Prostate gland (tissue), 2 donors: ENCODE measurements around the gene TGFBR1. TPM values are rescaled to one million over a fixed set of nuclear protein-coding genes. Genes with fewer than 3 reads are reported as not detected.

Experiments used
- DNase-seq: peaks from one replicate; pipeline ENCODE4 v3.0.0-alpha.2; 2019; ENCODE audit warnings: low spot score
- H3K27ac ChIP-seq, 2 donors: fragments of 200-600 bp; sonication (generic); 2 replicates each; pipeline ENCODE4 v1.5.1; 2017 to 2019
- H3K27me3 ChIP-seq: fragments of 200-600 bp; sonication (generic); replicated peaks from 2 replicates; pipeline ENCODE4 v1.5.1; 2019; ENCODE audit not compliant: insufficient read depth
- H3K36me3 ChIP-seq, 2 donors: fragments of 200-600 bp; sonication (generic); 1 replicate in 1 of 2; 2 replicates in 1 of 2; pipeline versions ENCODE4 v1.5.1 to v1.8.1; 2017 to 2019
- H3K4me1 ChIP-seq: fragments of 200-600 bp; sonication (generic); replicated peaks from 2 replicates; pipeline ENCODE4 v1.5.1; 2019
- H3K4me3 ChIP-seq, 2 donors: fragments of 200-600 bp; sonication (generic); 2 replicates each; pipeline ENCODE4 v1.5.1; 2017 to 2019
- H3K9me3 ChIP-seq: fragments of 200-600 bp; sonication (generic); 2 replicates; pipeline ENCODE4 v1.5.1; 2017
- CTCF ChIP-seq, 4 experiments: fragments of 200-600 bp in 2 of 4; fragments of 450-650 bp in 2 of 4; sonication (generic) in 2 of 4; IDR thresholded peaks; 1 replicate in 3 of 4; 2 replicates in 1 of 4; pipeline ENCODE4 v1.5.1; 2016 to 2019; ENCODE audit warnings: antibody characterized with exemption in 4 of 4, mild to moderate bottlenecking in 2 of 4, moderate library complexity in 2 of 4
- POLR2A ChIP-seq: fragments of 450-650 bp; IDR thresholded peaks from one replicate; pipeline ENCODE4 v1.6.1; 2016; ENCODE audit warnings: antibody characterized with exemption, mild to moderate bottlenecking
- POLR2AphosphoS5 ChIP-seq: sonication (generic); formaldehyde crosslinking; IDR thresholded peaks from one replicate; pipeline ENCODE4 v1.6.1; 2017; ENCODE audit warnings: antibody characterized with exemption
- WGBS: methylation state at CpG from one replicate; pipeline ENCODE4 v1.1.5; 2018; 5-methylcytosine and 5-hydroxymethylcytosine counted together
- intact Hi-C: fragments of 100-400 bp; cut with DNase I; formaldehyde crosslinking; loops from one replicate; pipeline ENCODE4 v1.14.2; 2022
- total RNA-seq, 2 donors: library from RNA; depleted of rRNA; stranded (reverse); fragments of >200 nt; gene quantifications; one replicate each; pipeline ENCODE4 v1.1.0, GENCODE V29; 2016

TGFBR1 gene
- total RNA-seq, 2 donors from 2014 or later: 22.2 to 25.5 TPM

GRCh38 chr9:99150451-99151171, 45.7 kb downstream of the TGFBR1 start:
- Histone ChIP-seq H3K9me3 (no peaks in the 10 kb centered on the region), H3K27ac (no peak overlapping the region), H3K36me3 (no peaks in the 10 kb centered on the region), H3K4me3 (no peak overlapping the region), H3K4me1 (no peaks in the 10 kb centered on the region), H3K27me3 (no peaks in the 10 kb centered on the region)
- TF ChIP-seq CTCF (IDR thresholded peaks at IDR 0.05): no peak
- no peak for TF ChIP-seq POLR2A
- TF ChIP-seq POLR2AphosphoS5: no peak
- WGBS: 85% methylated on average over 8 of the region's 8 CpGs
- intact Hi-C loops: no loop called here
- no peak for DNase-seq

- WGBS: 70% methylated on average over 3 of the region's 3 CpGs
- intact Hi-C loops: no loop called here
Observed at GRCh38 chr9:99154356-99154755, 49.4 kb downstream of the TGFBR1 start.

GRCh38 chr9:99155736-99156135, 50.8 kb downstream of the TGFBR1 start:
- Histone ChIP-seq H3K27me3 (no peaks in the 10 kb centered on the region), H3K9me3 (no peaks in the 10 kb centered on the region), H3K4me3 (no peak overlapping the region), H3K27ac (no peak overlapping the region), H3K4me1 (no peaks in the 10 kb centered on the region), H3K36me3 (no peaks in the 10 kb centered on the region)
- TF ChIP-seq CTCF (IDR thresholded peaks at IDR 0.05): no peak
- TF ChIP-seq POLR2AphosphoS5: no peak
- no peak for TF ChIP-seq POLR2A
- intact Hi-C loops: no loop called here
- WGBS: 71% methylated on average over 2 of the region's 2 CpGs
- DNase-seq: no peak

More at GRCh38 chr9:99154356-99154755, 49.4 kb downstream of the TGFBR1 start:
- TF ChIP-seq POLR2AphosphoS5 (no peak), POLR2A (no peak), CTCF (IDR thresholded peaks at IDR 0.05) (no peak)
- H3K4me3 ChIP-seq: no peak overlapping the region
- DNase-seq: no peak
- H3K9me3 ChIP-seq: no peaks in the 10 kb centered on the region
- H3K4me1 ChIP-seq: no peaks in the 10 kb centered on the region
- no peaks in the 10 kb centered on the region for H3K27me3 ChIP-seq
- H3K27ac ChIP-seq: no peak overlapping the region
- H3K36me3 ChIP-seq: no peaks in the 10 kb centered on the region

GRCh38 chr9:99158629-99159028, 53.7 kb downstream of the TGFBR1 start:
- intact Hi-C loops: no loop called here
- Histone ChIP-seq H3K27ac (no peak overlapping the region), H3K36me3 (no peaks in the 10 kb centered on the region), H3K4me1 (no peaks in the 10 kb centered on the region), H3K27me3 (no peaks in the 10 kb centered on the region), H3K4me3 (no peak overlapping the region), H3K9me3 (no peaks in the 10 kb centered on the region)
- TF ChIP-seq CTCF (IDR thresholded peaks at IDR 0.05): no peak
- 78% methylated on average over 4 of the region's 4 CpGs for WGBS
- no peak for DNase-seq

GRCh38 chr9:99160173-99160572, 55.3 kb downstream of the TGFBR1 start:
- intact Hi-C loops: no loop called here
- no peaks in the 10 kb centered on the region for H3K27me3 ChIP-seq
- TF ChIP-seq CTCF (IDR thresholded peaks at IDR 0.05) (no peak), POLR2AphosphoS5 (no peak), POLR2A (no peak)
- no peaks in the 10 kb centered on the region for H3K36me3 ChIP-seq
- no peaks in the 10 kb centered on the region for H3K9me3 ChIP-seq
- no peaks in the 10 kb centered on the region for H3K4me1 ChIP-seq
- no peak for DNase-seq
- WGBS: 89% methylated on average over 6 of the region's 6 CpGs
- no peak overlapping the region for H3K4me3 ChIP-seq
- H3K27ac ChIP-seq: no peak overlapping the region
